Stomach smooth muscle (tissue), 2 donors: Measurements from ENCODE around the gene CTBP2.

ENCODE experiments used
- H3K27ac ChIP-seq: one replicate; pipeline ENCODE4 v1.7.0; 2013; ENCODE audit warnings: mild to moderate bottlenecking, low read length, inconsistent platforms
- H3K27me3 ChIP-seq, 2 donors: one replicate each; pipeline ENCODE4 v1.7.0; 2013; ENCODE audit warnings: low read length in 2 of 2; ENCODE audit not compliant: insufficient read depth in 2 of 2, control insufficient read depth in 1 of 2
- H3K36me3 ChIP-seq, 2 donors: one replicate each; pipeline ENCODE4 v1.7.0; 2013; ENCODE audit warnings: low read length in 2 of 2; ENCODE audit not compliant: control insufficient read depth in 2 of 2, insufficient read depth in 2 of 2
- H3K4me1 ChIP-seq: one replicate; pipeline ENCODE4 v1.7.0; 2013; ENCODE audit warnings: low read length; ENCODE audit not compliant: control insufficient read depth, insufficient read depth
- H3K4me3 ChIP-seq, 2 donors: one replicate each; pipeline ENCODE4 v1.7.0; 2013; ENCODE audit warnings: low read length in 2 of 2
- H3K9ac ChIP-seq, 2 donors: one replicate each; pipeline ENCODE4 v1.7.0; 2013; ENCODE audit warnings: low read length in 2 of 2, mild to moderate bottlenecking in 1 of 2
- H3K9me3 ChIP-seq, 2 donors: one replicate each; pipeline ENCODE4 v1.7.0; 2013; ENCODE audit warnings: low read length in 2 of 2; ENCODE audit not compliant: control insufficient read depth in 2 of 2
- donor health status: healthy.
- donor health status: Pancreatic carcinoma.

Gene CTBP2

DNA sequence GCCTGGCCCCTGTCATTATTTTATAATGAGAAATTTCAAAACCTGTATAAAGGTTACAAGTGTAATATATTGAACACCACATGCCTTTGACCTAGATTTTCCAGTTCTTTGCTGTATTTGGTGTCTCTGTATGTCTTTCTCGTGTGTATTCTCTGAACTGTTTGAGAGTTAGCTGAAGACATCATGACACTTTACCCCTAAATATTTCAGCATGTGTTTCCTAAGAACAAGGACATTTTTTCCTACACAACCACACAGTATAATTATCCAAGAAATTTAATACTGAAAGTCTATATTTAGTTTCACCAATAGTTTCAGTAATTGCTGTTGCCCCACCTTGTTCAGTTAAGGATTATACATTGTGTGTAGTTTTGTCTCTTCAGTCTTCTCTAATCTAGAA is 203.6 kb downstream of the CTBP2 start:
- H3K27ac ChIP-seq = no peak overlapping the region
- H3K27me3 ChIP-seq = no peaks in the 10 kb centered on the region
- no peaks in the 10 kb centered on the region for H3K9me3 ChIP-seq
- no peaks in the 10 kb centered on the region for H3K4me1 ChIP-seq
- H3K4me3 ChIP-seq = no peak overlapping the region
- H3K36me3 ChIP-seq = no peaks in the 10 kb centered on the region
- H3K9ac ChIP-seq = no peak overlapping the region

DNA sequence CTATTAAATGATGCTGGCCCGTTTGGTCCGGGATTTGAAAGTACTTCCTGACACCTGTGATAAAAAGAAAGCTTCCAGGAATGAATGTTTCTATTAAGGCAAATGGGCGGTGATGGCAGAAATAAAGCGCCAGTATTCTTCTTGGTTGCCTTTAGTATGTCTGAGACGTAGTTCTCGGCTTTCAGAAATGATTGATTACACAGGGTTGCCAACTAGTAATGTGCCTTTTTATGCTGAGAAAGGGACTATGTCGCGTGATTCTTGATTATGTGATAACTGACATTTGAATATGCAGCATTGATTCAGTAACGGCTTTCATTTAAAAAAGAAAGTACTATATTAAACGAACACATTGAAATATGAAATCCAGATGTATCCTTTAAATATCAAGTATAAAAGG is 204.5 kb downstream of the CTBP2 start:
- H3K27me3 ChIP-seq = no peaks in the 10 kb centered on the region
- H3K27ac ChIP-seq = no peak overlapping the region
- peak overlapping the region; percentile 30 to 49 for H3K4me3 ChIP-seq
- no peaks in the 10 kb centered on the region for H3K36me3 ChIP-seq
- H3K9me3 ChIP-seq = no peaks in the 10 kb centered on the region
- H3K4me1 ChIP-seq = no peaks in the 10 kb centered on the region
- peak overlapping the region in 1 of 2 donors; percentile 21 for H3K9ac ChIP-seq

DNA sequence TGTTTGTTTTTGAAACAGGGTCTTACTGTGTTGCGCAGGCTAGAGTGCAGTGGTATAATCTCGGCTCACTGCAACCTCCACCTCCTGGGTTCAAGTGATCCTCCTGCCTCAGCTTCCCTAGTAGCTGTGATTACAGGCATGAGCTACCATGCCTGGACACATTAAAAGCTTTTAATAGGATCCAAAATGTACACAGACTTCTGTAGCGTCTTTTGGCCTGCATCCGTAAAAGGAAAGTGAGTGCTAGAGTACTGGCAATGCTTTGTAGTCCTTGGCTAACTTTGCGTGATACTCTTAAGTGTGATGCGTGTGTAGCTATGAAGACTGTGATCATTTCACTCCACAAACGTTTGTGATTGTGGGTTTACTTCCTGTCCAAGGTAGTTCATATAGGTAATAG is 205.1 kb downstream of the CTBP2 start:
- Histone ChIP-seq H3K36me3 (no peaks in the 10 kb centered on the region), H3K4me3 (peak overlapping the region in 1 of 2 donors; percentile 30), H3K27ac (no peak overlapping the region), H3K27me3 (no peaks in the 10 kb centered on the region), H3K9me3 (no peaks in the 10 kb centered on the region), H3K4me1 (peaks cover 3% of the 10 kb centered on the region), H3K9ac (no peak overlapping the region)

- no peaks in the 10 kb centered on the region for H3K9me3 ChIP-seq
- H3K27ac ChIP-seq = no peak overlapping the region
- peaks cover 3% of the 10 kb centered on the region for H3K4me1 ChIP-seq
- H3K36me3 ChIP-seq = no peaks in the 10 kb centered on the region
- H3K4me3 ChIP-seq = no peak overlapping the region
- H3K9ac ChIP-seq = no peak overlapping the region
- no peaks in the 10 kb centered on the region for H3K27me3 ChIP-seq
Measured at GRCh38 chr10:124953421-124953820, 206.9 kb downstream of the CTBP2 start.

- Histone ChIP-seq H3K9me3 (no peaks in the 10 kb centered on the region), H3K36me3 (no peaks in the 10 kb centered on the region), H3K27me3 (no peaks in the 10 kb centered on the region), H3K27ac (no peak overlapping the region), H3K9ac (no peak overlapping the region), H3K4me3 (no peak overlapping the region), H3K4me1 (peaks cover 3% of the 10 kb centered on the region)
Measured at GRCh38 chr10:124952123-124952522, 208.2 kb downstream of the CTBP2 start.

DNA sequence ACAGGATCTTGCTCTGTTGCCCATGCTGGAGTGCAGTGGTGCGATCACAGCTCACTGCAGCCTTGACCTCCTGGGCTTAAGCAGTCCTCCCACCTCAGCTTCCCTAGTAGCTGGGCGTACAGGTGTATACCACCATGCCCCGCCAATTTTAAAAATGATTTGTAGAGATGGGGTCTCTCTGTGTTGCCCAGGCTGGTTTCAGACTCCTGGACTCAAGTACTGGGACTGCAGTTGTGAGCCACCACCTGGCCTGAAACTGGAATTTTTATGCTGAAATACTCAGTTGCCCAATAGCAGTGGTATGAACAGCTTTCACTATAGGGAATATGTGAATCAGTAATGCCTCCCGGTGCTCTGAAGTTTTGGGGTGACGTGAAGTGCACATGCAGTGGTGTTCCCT is 210.8 kb downstream of the CTBP2 start:
- Histone ChIP-seq H3K4me1 (peaks cover 3% of the 10 kb centered on the region), H3K27ac (no peak overlapping the region), H3K9me3 (no peaks in the 10 kb centered on the region), H3K4me3 (no peak overlapping the region), H3K36me3 (no peaks in the 10 kb centered on the region), H3K9ac (no peak overlapping the region), H3K27me3 (no peaks in the 10 kb centered on the region)

DNA sequence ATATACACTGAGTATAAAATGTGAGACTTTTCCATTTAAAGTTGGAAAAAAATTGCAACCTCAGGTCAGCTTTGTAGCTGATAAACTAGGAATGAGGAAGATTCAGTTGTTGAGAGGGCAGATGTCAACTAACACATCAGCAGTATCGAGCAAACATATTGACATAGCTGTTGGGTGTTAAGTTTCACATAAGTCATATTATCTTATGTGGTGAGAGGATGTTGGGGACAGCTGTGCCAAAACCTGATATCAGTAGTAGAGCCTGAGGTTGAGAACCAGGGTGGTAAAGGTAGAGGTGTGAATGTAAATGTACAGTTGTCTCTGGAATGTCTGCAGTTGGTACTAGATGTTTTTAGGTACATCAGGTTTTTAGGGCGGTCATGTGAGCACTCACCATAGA is 213.4 kb downstream of the CTBP2 start:
- H3K27ac ChIP-seq = no peak overlapping the region
- no peak overlapping the region for H3K9ac ChIP-seq
- H3K4me3 ChIP-seq = no peak overlapping the region
- no peaks in the 10 kb centered on the region for H3K27me3 ChIP-seq
- no peaks in the 10 kb centered on the region for H3K9me3 ChIP-seq
- no peaks in the 10 kb centered on the region for H3K36me3 ChIP-seq
- H3K4me1 ChIP-seq = peaks cover 13% of the 10 kb centered on the region

GRCh38 chr10:124944982-124945381 is 215.4 kb downstream of the CTBP2 start:
- Histone ChIP-seq H3K4me1 (peaks cover 10% of the 10 kb centered on the region), H3K9ac (no peak overlapping the region), H3K27ac (no peak overlapping the region), H3K27me3 (no peaks in the 10 kb centered on the region), H3K9me3 (no peaks in the 10 kb centered on the region), H3K36me3 (no peaks in the 10 kb centered on the region), H3K4me3 (no peak overlapping the region)

GRCh38 chr10:124943301-124944092 is 216.9 kb downstream of the CTBP2 start:
- peak overlapping the region in 1 of 2 donors; percentile 9 for H3K4me3 ChIP-seq
- peaks cover 10% of the 10 kb centered on the region for H3K4me1 ChIP-seq
- H3K36me3 ChIP-seq = no peaks in the 10 kb centered on the region
- no peak overlapping the region for H3K9ac ChIP-seq
- H3K27ac ChIP-seq = no peak overlapping the region
- no peaks in the 10 kb centered on the region for H3K27me3 ChIP-seq
- no peaks in the 10 kb centered on the region for H3K9me3 ChIP-seq

DNA sequence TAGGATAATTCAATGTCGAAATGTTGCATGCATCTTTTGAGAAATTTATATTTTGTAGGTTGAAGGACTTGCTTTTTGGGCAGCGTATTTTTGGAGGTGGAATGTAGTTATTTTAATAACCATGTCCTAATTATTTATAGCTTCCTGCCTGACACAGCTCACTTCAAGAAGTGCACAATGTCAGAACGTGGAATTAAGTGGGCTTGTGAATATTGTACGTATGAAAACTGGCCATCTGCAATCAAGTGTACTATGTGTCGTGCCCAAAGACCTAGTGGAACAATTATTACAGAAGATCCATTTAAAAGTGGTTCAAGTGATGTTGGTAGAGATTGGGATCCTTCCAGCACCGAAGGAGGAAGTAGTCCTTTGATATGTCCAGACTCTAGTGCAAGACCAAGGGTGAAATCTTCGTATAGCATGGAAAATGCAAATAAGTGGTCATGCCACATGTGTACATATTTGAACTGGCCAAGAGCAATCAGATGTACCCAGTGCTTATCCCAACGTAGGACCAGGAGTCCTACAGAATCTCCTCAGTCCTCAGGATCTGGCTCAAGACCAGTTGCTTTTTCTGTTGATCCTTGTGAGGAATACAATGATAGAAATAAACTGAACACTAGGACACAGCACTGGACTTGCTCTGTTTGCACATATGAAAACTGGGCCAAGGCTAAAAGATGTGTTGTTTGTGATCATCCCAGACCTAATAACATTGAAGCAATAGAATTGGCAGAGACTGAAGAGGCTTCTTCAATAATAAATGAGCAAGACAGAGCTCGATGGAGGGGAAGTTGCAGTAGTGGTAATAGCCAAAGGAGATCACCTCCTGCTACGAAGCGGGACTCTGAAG is 217.8 kb downstream of the CTBP2 start:
- H3K4me3 ChIP-seq = peak overlapping the region in 1 of 2 donors; percentile 9
- no peak overlapping the region for H3K9ac ChIP-seq
- peaks cover 10% of the 10 kb centered on the region for H3K4me1 ChIP-seq
- H3K27ac ChIP-seq = no peak overlapping the region
- H3K36me3 ChIP-seq = no peaks in the 10 kb centered on the region
- H3K9me3 ChIP-seq = no peaks in the 10 kb centered on the region
- no peaks in the 10 kb centered on the region for H3K27me3 ChIP-seq

GRCh38 chr10:124941823-124942222 is 218.5 kb downstream of the CTBP2 start, which contains the start of gene ZRANB1:
Gene ZRANB1, plus strand, starts transcription at chr10:124942123. Its CDS starts 371 bp downstream, at chr10:124942494.
- no peaks in the 10 kb centered on the region for H3K36me3 ChIP-seq
- H3K9ac ChIP-seq = no peak within 1 kb of the TSS
- no peak within 1 kb of the TSS for H3K27ac ChIP-seq
- no peaks in the 10 kb centered on the region for H3K27me3 ChIP-seq
- H3K9me3 ChIP-seq = no peaks in the 10 kb centered on the region
- peaks cover 10% of the 10 kb centered on the region for H3K4me1 ChIP-seq
- H3K4me3 ChIP-seq = peak within 1 kb of the TSS in 1 of 2 donors; percentile 9
